GM12878 (cell line): ENCODE data around the gene KIF4B. TPM values are rescaled to one million over a fixed set of nuclear protein-coding genes. Genes with fewer than 3 reads are reported as not detected.

Source experiments
- ATAC-seq: fragments of 200-7000 bp; cut with Tn5 transposase; 3 replicates; pipeline ENCODE4 v1.9.1; 2020; ENCODE audit warnings: mild to moderate bottlenecking, moderate library complexity
- BruUV-seq: library from RNA; stranded (reverse); fragments of 400-500 nt; replicated peaks from 2 replicates; lab custom pipeline; 2021; lab: Mats Ljungman, UMichigan
- CTCF ChIA-PET: fragments of 300-600 bp; sonication (Branson Sonifier 250); formaldehyde crosslinking; extraction: SDS; loops from one replicate; lab custom pipeline; 2021; ENCODE audit warnings: inconsistent platforms; lab: Yijun Ruan, JAX
- POLR2A ChIA-PET: fragments of 350-600 bp; formaldehyde crosslinking; extraction: SDS; loops from one replicate; lab custom pipeline; 2021; ENCODE audit warnings: inconsistent platforms; lab: Charles Lee
- RAD21 ChIA-PET: fragments of 300-600 bp; sonication (Branson Sonifier 250); formaldehyde crosslinking; loops from one replicate; lab custom pipeline; 2023; ENCODE audit warnings: antibody characterized with exemption; ENCODE audit not compliant: unreplicated experiment; lab: Charles Lee
- SMC1A ChIA-PET: fragments of 300-600 bp; sonication (Branson Sonifier 250); formaldehyde crosslinking; loops from one replicate; lab custom pipeline; 2023; ENCODE audit not compliant: unreplicated experiment, uncharacterized antibody; lab: Charles Lee
- DNase-seq: peaks from one replicate; pipeline ENCODE4 v3.0.0-alpha.2; 2011; ENCODE audit warnings: low read depth, low spot score
- FAIRE-seq: peaks from 3 replicates; lab custom pipeline; 2011; peaks lifted over from hg19 to GRCh38; lab: Jason Lieb, UNC
- H2AFZ ChIP-seq: 2 replicates; pipeline ENCODE4 v1.6.0; 2011; ENCODE audit warnings: low read depth, low read length, control low read depth; ENCODE audit not compliant: control insufficient read depth
- H3K27ac ChIP-seq: 2 replicates; pipeline ENCODE4 v1.5.1; 2011; ENCODE audit warnings: control low read depth; ENCODE audit not compliant: control insufficient read depth, insufficient read depth
- H3K27me3 ChIP-seq, 2 experiments: replicated peaks in 1 of 2; 2 replicates each; pipeline versions ENCODE4 v1.6.0 to v1.6.1; 2011; ENCODE audit warnings: low read length in 1 of 2; ENCODE audit not compliant: control insufficient read depth in 2 of 2, insufficient read depth in 2 of 2
- H3K36me3 ChIP-seq, 2 experiments: 2 replicates each; pipeline ENCODE4 v1.5.1; 2011; ENCODE audit warnings: low read length in 1 of 2; ENCODE audit not compliant: control insufficient read depth in 2 of 2, insufficient read depth in 2 of 2
- H3K4me1 ChIP-seq: 2 replicates; pipeline ENCODE4 v1.6.1; 2011; ENCODE audit warnings: mild to moderate bottlenecking, low read length, moderate library complexity, mixed read lengths; ENCODE audit not compliant: control insufficient read depth, insufficient read depth
- H3K4me2 ChIP-seq: 2 replicates; pipeline ENCODE4 v1.6.0; 2011; ENCODE audit warnings: control low read depth; ENCODE audit not compliant: control insufficient read depth, insufficient read depth
- H3K4me3 ChIP-seq: fragments of 200-600 bp; sonication (generic); 2 replicates; pipeline ENCODE4 v1.5.1; 2016
- H3K79me2 ChIP-seq: 2 replicates; pipeline ENCODE4 v1.6.0; 2011; ENCODE audit warnings: low read length; ENCODE audit not compliant: control insufficient read depth, insufficient read depth
- H3K9ac ChIP-seq: 2 replicates; pipeline ENCODE4 v1.8.0; 2011; ENCODE audit warnings: low read length, control low read depth, mixed read lengths; ENCODE audit not compliant: control insufficient read depth, insufficient read depth
- H3K9me3 ChIP-seq: replicated peaks from 3 replicates; pipeline ENCODE4 v1.5.1; 2011; ENCODE audit warnings: mild to moderate bottlenecking, low read length; ENCODE audit not compliant: control insufficient read depth, insufficient read depth
- H4K20me1 ChIP-seq: 2 replicates; pipeline ENCODE4 v1.6.0; 2011; ENCODE audit not compliant: control insufficient read depth, insufficient read depth
- IRF4 ChIP-seq: IDR thresholded peaks from 2 replicates; pipeline ENCODE4 v1.6.1; 2011; ENCODE audit warnings: low read depth, low read length
- JUNB ChIP-seq: IDR thresholded peaks from 2 replicates; pipeline ENCODE4 v1.6.1; 2016; ENCODE audit warnings: antibody characterized with exemption, mild to moderate bottlenecking
- RUNX3 ChIP-seq: IDR thresholded peaks from 2 replicates; pipeline ENCODE4 v1.6.1; 2012; ENCODE audit warnings: low read length, inconsistent platforms
- SIX5 ChIP-seq: IDR thresholded peaks from 2 replicates; pipeline ENCODE4 v1.6.1; 2011; ENCODE audit warnings: mild to moderate bottlenecking, low read depth, low read length, moderate library complexity; ENCODE audit not compliant: severe bottlenecking
- TCF12 ChIP-seq: IDR thresholded peaks from 2 replicates; pipeline ENCODE4 v1.6.1; 2011; ENCODE audit warnings: low read depth, mild to moderate bottlenecking, low read length
- WGBS: methylation state at CpG from one replicate; pipeline ENCODE4 v1.1.6; 2016; ENCODE audit warnings: low lambda C conversion rate; ENCODE audit not compliant: insufficient replicate concordance, insufficient coverage; ENCODE audit errors: missing lambda C conversion rate; 5-methylcytosine and 5-hydroxymethylcytosine counted together
- in situ Hi-C: fragments of 300-500 bp; cut with MboI; formaldehyde crosslinking; loops from 9 replicates; pipeline ENCODE4 v1.14.3; 2018; ENCODE audit warnings: mixed read lengths
- intact Hi-C: fragments of 100-400 bp; cut with micrococcal nuclease; formaldehyde crosslinking; loops from one replicate; pipeline ENCODE4 v1.14.2; 2022; ENCODE audit not compliant: unreplicated experiment
- polyA plus RNA-seq, 11 experiments: library from polyadenylated mRNA; depleted of rRNA in 4 of 11; unstranded in 6 of 11; stranded (reverse) in 5 of 11; fragments of >200 nt; fragmentation: Nextera tagmentation in 4 of 11; fragmentation: Illumina TruSeq in 1 of 11; extraction: Ambion mirVana in 4 of 11; extraction: Trizol in 1 of 11; gene quantifications; 1 replicate in 1 of 11; 2 replicates in 10 of 11; pipeline versions ENCODE4 v1.2.1 to v1.2.3, GENCODE V29; 2011 to 2016; ENCODE audit warnings: inconsistent platforms in 2 of 11, missing spikeins in 2 of 11, low read depth in 1 of 11
- total RNA-seq, 4 experiments: library from RNA; depleted of rRNA in 3 of 4; stranded (reverse); fragments of >200 nt in 3 of 4; fragmentation: Illumina TruSeq in 1 of 4; extraction: Trizol in 1 of 4; gene quantifications; 2 replicates each; pipeline versions ENCODE4 v1.2.1 to v1.2.3, GENCODE V29; 2013 to 2021
- TF ChIP-seq, protein P1 (sequence below): fragments of 450-650 bp; IDR thresholded peaks from 2 replicates; pipeline ENCODE4 v1.6.1; 2017; ENCODE audit warnings: mild to moderate bottlenecking, moderate library complexity
- TF ChIP-seq, protein P2 (sequence below): IDR thresholded peaks from 2 replicates; pipeline ENCODE4 v1.6.1; 2011; ENCODE audit warnings: mild to moderate bottlenecking, low read depth, low read length, moderate library complexity; ENCODE audit not compliant: insufficient replicate concordance
- TF ChIP-seq, protein P3 (sequence below): fragments of 450-650 bp; IDR thresholded peaks from 2 replicates; pipeline ENCODE4 v1.6.1; 2016; ENCODE audit warnings: mild to moderate bottlenecking

The KIF4B gene
- total and polyA plus RNA-seq, 10 of the 15 experiments (the other 5 are each of a cell fraction or from before 2014, with no cell fraction given), result 0.02 to 0.20 (median 0.05) TPM; not detected in 4

DNA sequence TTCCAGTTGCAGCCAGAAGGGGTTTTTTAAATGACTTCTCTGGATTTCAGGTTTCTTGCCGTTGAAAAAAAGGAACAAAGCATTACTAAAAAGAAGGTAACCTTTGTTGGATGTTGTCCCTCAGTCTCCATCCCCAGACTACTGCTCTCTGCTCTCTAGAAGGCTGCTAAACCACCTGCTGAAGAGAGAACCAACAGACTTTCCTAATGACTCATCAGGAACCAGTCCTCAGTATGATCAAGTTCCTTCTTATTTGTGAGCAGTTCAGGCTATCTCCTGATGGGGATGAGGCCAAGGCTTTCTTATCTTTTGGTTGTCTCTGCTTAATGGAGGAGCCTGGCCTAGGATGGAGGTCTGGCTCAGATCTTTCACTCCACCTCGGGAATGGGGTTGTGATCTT is 4.1 kb downstream of the KIF4B start:
- no peaks in the 10 kb centered on the region for H4K20me1 ChIP-seq
- H2AFZ ChIP-seq, result no peak overlapping the region
- H3K27me3 ChIP-seq, result no peaks in the 10 kb centered on the region
- 0% methylated on average over 2 of the region's 2 CpGs for WGBS
- RAD21 ChIA-PET, result no interaction called here
- no peaks in the 10 kb centered on the region for H3K9me3 ChIP-seq
- no peaks in the 10 kb centered on the region for H3K36me3 ChIP-seq
- H3K4me2 ChIP-seq, result no peak overlapping the region; the same call in 1 of the 2 replicates
- H3K27ac ChIP-seq, result no peak overlapping the region
- H3K79me2 ChIP-seq, result no peaks in the 10 kb centered on the region
- H3K4me3 ChIP-seq, result no peak overlapping the region
- FAIRE-seq (peak; percentile 83), DNase-seq (no peak), ATAC-seq (peak; percentile 85)
- H3K9ac ChIP-seq, result no peak overlapping the region
- POLR2A ChIA-PET, result no interaction called here
- CTCF ChIA-PET, result interaction anchor here (1.2 kb wide), 1 partner anchor 45 kb away, joined by 3 read pairs; no protein-coding TSS in a partner anchor
- SMC1A ChIA-PET, result interaction anchor here (1.5 to 1.6 kb wide), 2 partner anchors 10 to 11 kb away, joined by 3 to 4 read pairs; no protein-coding TSS in a partner anchor
- TF ChIP-seq, protein P1, sequence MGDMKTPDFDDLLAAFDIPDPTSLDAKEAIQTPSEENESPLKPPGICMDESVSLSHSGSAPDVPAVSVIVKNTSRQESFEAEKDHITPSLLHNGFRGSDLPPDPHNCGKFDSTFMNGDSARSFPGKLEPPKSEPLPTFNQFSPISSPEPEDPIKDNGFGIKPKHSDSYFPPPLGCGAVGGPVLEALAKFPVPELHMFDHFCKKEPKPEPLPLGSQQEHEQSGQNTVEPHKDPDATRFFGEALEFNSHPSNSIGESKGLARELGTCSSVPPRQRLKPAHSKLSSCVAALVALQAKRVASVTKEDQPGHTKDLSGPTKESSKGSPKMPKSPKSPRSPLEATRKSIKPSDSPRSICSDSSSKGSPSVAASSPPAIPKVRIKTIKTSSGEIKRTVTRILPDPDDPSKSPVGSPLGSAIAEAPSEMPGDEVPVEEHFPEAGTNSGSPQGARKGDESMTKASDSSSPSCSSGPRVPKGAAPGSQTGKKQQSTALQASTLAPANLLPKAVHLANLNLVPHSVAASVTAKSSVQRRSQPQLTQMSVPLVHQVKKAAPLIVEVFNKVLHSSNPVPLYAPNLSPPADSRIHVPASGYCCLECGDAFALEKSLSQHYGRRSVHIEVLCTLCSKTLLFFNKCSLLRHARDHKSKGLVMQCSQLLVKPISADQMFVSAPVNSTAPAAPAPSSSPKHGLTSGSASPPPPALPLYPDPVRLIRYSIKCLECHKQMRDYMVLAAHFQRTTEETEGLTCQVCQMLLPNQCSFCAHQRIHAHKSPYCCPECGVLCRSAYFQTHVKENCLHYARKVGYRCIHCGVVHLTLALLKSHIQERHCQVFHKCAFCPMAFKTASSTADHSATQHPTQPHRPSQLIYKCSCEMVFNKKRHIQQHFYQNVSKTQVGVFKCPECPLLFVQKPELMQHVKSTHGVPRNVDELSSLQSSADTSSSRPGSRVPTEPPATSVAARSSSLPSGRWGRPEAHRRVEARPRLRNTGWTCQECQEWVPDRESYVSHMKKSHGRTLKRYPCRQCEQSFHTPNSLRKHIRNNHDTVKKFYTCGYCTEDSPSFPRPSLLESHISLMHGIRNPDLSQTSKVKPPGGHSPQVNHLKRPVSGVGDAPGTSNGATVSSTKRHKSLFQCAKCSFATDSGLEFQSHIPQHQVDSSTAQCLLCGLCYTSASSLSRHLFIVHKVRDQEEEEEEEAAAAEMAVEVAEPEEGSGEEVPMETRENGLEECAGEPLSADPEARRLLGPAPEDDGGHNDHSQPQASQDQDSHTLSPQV, result no peak
- TF ChIP-seq JUNB, result peak; percentile 71
- TF ChIP-seq, protein P2, sequence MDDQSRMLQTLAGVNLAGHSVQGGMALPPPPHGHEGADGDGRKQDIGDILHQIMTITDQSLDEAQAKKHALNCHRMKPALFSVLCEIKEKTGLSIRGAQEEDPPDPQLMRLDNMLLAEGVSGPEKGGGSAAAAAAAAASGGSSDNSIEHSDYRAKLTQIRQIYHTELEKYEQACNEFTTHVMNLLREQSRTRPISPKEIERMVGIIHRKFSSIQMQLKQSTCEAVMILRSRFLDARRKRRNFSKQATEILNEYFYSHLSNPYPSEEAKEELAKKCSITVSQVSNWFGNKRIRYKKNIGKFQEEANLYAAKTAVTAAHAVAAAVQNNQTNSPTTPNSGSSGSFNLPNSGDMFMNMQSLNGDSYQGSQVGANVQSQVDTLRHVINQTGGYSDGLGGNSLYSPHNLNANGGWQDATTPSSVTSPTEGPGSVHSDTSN, result no peak
- TF ChIP-seq, protein P3, sequence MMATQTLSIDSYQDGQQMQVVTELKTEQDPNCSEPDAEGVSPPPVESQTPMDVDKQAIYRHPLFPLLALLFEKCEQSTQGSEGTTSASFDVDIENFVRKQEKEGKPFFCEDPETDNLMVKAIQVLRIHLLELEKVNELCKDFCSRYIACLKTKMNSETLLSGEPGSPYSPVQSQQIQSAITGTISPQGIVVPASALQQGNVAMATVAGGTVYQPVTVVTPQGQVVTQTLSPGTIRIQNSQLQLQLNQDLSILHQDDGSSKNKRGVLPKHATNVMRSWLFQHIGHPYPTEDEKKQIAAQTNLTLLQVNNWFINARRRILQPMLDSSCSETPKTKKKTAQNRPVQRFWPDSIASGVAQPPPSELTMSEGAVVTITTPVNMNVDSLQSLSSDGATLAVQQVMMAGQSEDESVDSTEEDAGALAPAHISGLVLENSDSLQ, result no peak
- peak; percentile 55; the same call in 1 of the 2 replicates for TF ChIP-seq IRF4
- TF ChIP-seq SIX5, result no peak
- 0 out of 2 replicates have a peak, but pooled peaks have one; percentile 22 for TF ChIP-seq RUNX3
- TF ChIP-seq TCF12, result peak; percentile 57; the same call in 1 of the 2 replicates
- H3K4me1 ChIP-seq, result no peaks in the 10 kb centered on the region
- intact Hi-C loops, result no loop called here
- in situ Hi-C loops, result no loop called here
- BruUV-seq, result no TSS peak
